ENCODE data around the gene CDKN2D. TPM values are rescaled to one million over a fixed set of nuclear protein-coding genes. Genes with fewer than 3 reads are reported as not detected.
"Not testable (repeated sequence)": the region's sequence is repeated elsewhere in the genome, so short reads cannot be mapped to it uniquely, and the experiment has no call there.

CDKN2D gene
- total RNA-seq, 1 donor from 2014 or later: 68.3 TPM

- Mint-ChIP-seq H3K27me3 (ENCODE audit: unreplicated experiment) (peaks cover 8% of the 10 kb centered on the region), H3K4me1 (ENCODE audit: low read depth, unreplicated experiment) (peaks cover 1% of the 10 kb centered on the region), H3K9me3 (ENCODE audit: unreplicated experiment) (peaks cover 6% of the 10 kb centered on the region), H3K4me3 (ENCODE audit: unreplicated experiment) (peak within 1 kb of the TSS; percentile 90), H3K36me3 (ENCODE audit: unreplicated experiment) (no peaks in the 10 kb centered on the region), H3K27ac (ENCODE audit: unreplicated experiment) (peak within 1 kb of the TSS; percentile 86)
- no peak for TF ChIP-seq CTCF (IDR thresholded peaks at IDR 0.05; ENCODE audit: partially characterized antibody, unreplicated experiment)
- peak; percentile 89 for DNase-seq
Measured at GRCh38 chr19:10543420-10544241, 25.1 kb downstream of the CDKN2D start, which contains the start of gene ATG4D. Gene ATG4D (plus strand): TSS chr19:10543904. CDS start chr19:10544091, 187 bp downstream.

GRCh38 chr19:10543059-10543419 lies 25.7 kb downstream of the CDKN2D start:
- H3K27ac Mint-ChIP-seq (ENCODE audit: unreplicated experiment): no peak overlapping the region
- DNase-seq: no peak
- H3K4me1 Mint-ChIP-seq (ENCODE audit: low read depth, unreplicated experiment): peaks cover 1% of the 10 kb centered on the region
- peaks cover 7% of the 10 kb centered on the region for H3K27me3 Mint-ChIP-seq (ENCODE audit: unreplicated experiment)
- H3K4me3 Mint-ChIP-seq (ENCODE audit: unreplicated experiment): peak overlapping the region; percentile 77
- no peak for TF ChIP-seq CTCF (IDR thresholded peaks at IDR 0.05; ENCODE audit: partially characterized antibody, unreplicated experiment)
- H3K9me3 Mint-ChIP-seq (ENCODE audit: unreplicated experiment): peaks cover 6% of the 10 kb centered on the region
- no peaks in the 10 kb centered on the region for H3K36me3 Mint-ChIP-seq (ENCODE audit: unreplicated experiment)

- H3K9me3 Mint-ChIP-seq (ENCODE audit: unreplicated experiment); DNase-seq; H3K4me3 Mint-ChIP-seq (ENCODE audit: unreplicated experiment); H3K4me1 Mint-ChIP-seq (ENCODE audit: low read depth, unreplicated experiment); H3K27ac Mint-ChIP-seq (ENCODE audit: unreplicated experiment); H3K36me3 Mint-ChIP-seq (ENCODE audit: unreplicated experiment); H3K27me3 Mint-ChIP-seq (ENCODE audit: unreplicated experiment): not testable (repeated sequence)
Measured at GRCh38 chr19:10539016-10539415, 29.8 kb downstream of the CDKN2D start.

- Mint-ChIP-seq H3K4me1 (ENCODE audit: low read depth, unreplicated experiment) (no peaks in the 10 kb centered on the region), H3K27ac (ENCODE audit: unreplicated experiment) (no peak overlapping the region), H3K27me3 (ENCODE audit: unreplicated experiment) (peaks cover 7% of the 10 kb centered on the region), H3K9me3 (ENCODE audit: unreplicated experiment) (peaks cover 4% of the 10 kb centered on the region), H3K4me3 (ENCODE audit: unreplicated experiment) (no peak overlapping the region), H3K36me3 (ENCODE audit: unreplicated experiment) (no peaks in the 10 kb centered on the region)
- TF ChIP-seq CTCF (IDR thresholded peaks at IDR 0.05; ENCODE audit: partially characterized antibody, unreplicated experiment): no peak
- no peak for DNase-seq
Measured at GRCh38 chr19:10538204-10538983, 30.4 kb downstream of the CDKN2D start.

GRCh38 chr19:10537668-10538067 lies 31.1 kb downstream of the CDKN2D start:
- no peak overlapping the region for H3K4me3 Mint-ChIP-seq (ENCODE audit: unreplicated experiment)
- H3K9me3 Mint-ChIP-seq (ENCODE audit: unreplicated experiment): peaks cover 2% of the 10 kb centered on the region
- H3K36me3 Mint-ChIP-seq (ENCODE audit: unreplicated experiment): no peaks in the 10 kb centered on the region
- no peak overlapping the region for H3K27ac Mint-ChIP-seq (ENCODE audit: unreplicated experiment)
- no peaks in the 10 kb centered on the region for H3K4me1 Mint-ChIP-seq (ENCODE audit: low read depth, unreplicated experiment)
- no peak for DNase-seq
- H3K27me3 Mint-ChIP-seq (ENCODE audit: unreplicated experiment): peaks cover 5% of the 10 kb centered on the region
- no peak for TF ChIP-seq CTCF (IDR thresholded peaks at IDR 0.05; ENCODE audit: partially characterized antibody, unreplicated experiment)
